Neural cell (in vitro differentiated cells): ENCODE data around the gene NPM1. TPM values are rescaled to one million over a fixed set of nuclear protein-coding genes. Genes with fewer than 3 reads are reported as not detected.

ENCODE experiments used
- H2AFZ ChIP-seq: fragments of 200-600, 300-800 bp; sonication (generic), shearing (Covaris generic); 2 replicates; pipeline ENCODE4 v1.6.0; 2014; ENCODE audit warnings: low read depth, mild to moderate bottlenecking, antibody characterized with exemption, low read length, moderate library complexity
- H3F3A ChIP-seq: fragments of 200-600 bp; shearing (Covaris generic); 2 replicates; pipeline ENCODE4 v1.6.1; 2016; ENCODE audit warnings: mild to moderate bottlenecking, moderate library complexity, mixed read lengths, antibody characterized with exemption, low read length; ENCODE audit not compliant: insufficient read depth, poor library complexity, severe bottlenecking
- H3K27ac ChIP-seq: fragments of 200-600, 300-800 bp; sonication (generic), shearing (Covaris generic); 2 replicates; pipeline ENCODE4 v1.5.1; 2014; ENCODE audit warnings: mild to moderate bottlenecking, low read length, moderate library complexity
- H3K27me3 ChIP-seq: fragments of 300-800, 200-600 bp; sonication (generic), shearing (Covaris generic); 2 replicates; pipeline ENCODE4 v1.6.0; 2014; ENCODE audit warnings: mild to moderate bottlenecking, low read depth, low read length, moderate library complexity; ENCODE audit not compliant: insufficient read depth
- H3K36me3 ChIP-seq: fragments of 300-800, 200-600 bp; sonication (generic), shearing (Covaris generic); 2 replicates; pipeline ENCODE4 v1.5.1; 2014; ENCODE audit warnings: mild to moderate bottlenecking, antibody characterized with exemption, low read length, moderate library complexity; ENCODE audit not compliant: insufficient read depth
- H3K4me2 ChIP-seq: fragments of 300-800, 200-600 bp; sonication (generic), shearing (Covaris generic); 2 replicates; pipeline ENCODE4 v1.6.0; 2014; ENCODE audit warnings: mild to moderate bottlenecking, low read length
- H3K4me3 ChIP-seq: fragments of 300-800, 200-600 bp; sonication (generic), shearing (Covaris generic); 2 replicates; pipeline ENCODE4 v1.5.1; 2014; ENCODE audit warnings: mild to moderate bottlenecking, low read length, moderate library complexity
- H3K79me2 ChIP-seq: fragments of 200-600 bp; shearing (Covaris generic); replicated peaks from 2 replicates; pipeline ENCODE4 v1.6.0; 2014; ENCODE audit warnings: mild to moderate bottlenecking, low read length, moderate library complexity; ENCODE audit not compliant: insufficient read depth
- H3K9ac ChIP-seq: fragments of 300-800, 200-600 bp; sonication (generic), shearing (Covaris generic); 2 replicates; pipeline ENCODE4 v1.6.1; 2016; ENCODE audit warnings: mild to moderate bottlenecking, low read length, mixed read lengths
- H3K9me2 ChIP-seq: fragments of 200-600 bp; shearing (Covaris generic); 2 replicates; pipeline ENCODE4 v1.6.1; 2016; ENCODE audit warnings: mild to moderate bottlenecking, low read length, mixed read lengths; ENCODE audit not compliant: insufficient read depth
- H3K9me3 ChIP-seq: fragments of 200-600, 300-800 bp; sonication (generic), shearing (Covaris generic); 2 replicates; pipeline ENCODE4 v1.6.1; 2016; ENCODE audit warnings: mild to moderate bottlenecking, mixed run types, low read length, moderate library complexity, mixed read lengths
- H4K20me1 ChIP-seq: fragments of 200-600 bp; shearing (Covaris generic); 2 replicates; pipeline ENCODE4 v1.6.1; 2016; ENCODE audit warnings: mild to moderate bottlenecking, mixed run types; ENCODE audit not compliant: insufficient read depth
- CTCF ChIP-seq: fragments of 450-650 bp; IDR thresholded peaks from 2 replicates; pipeline ENCODE4 v1.5.1; 2014; ENCODE audit warnings: antibody characterized with exemption, mild to moderate bottlenecking, moderate library complexity; ENCODE audit not compliant: poor library complexity, severe bottlenecking
- EP300 ChIP-seq: fragments of 450-650 bp; conservative IDR thresholded peaks from 2 replicates; pipeline ENCODE4 v1.6.1; 2014; ENCODE audit warnings: antibody characterized with exemption, mild to moderate bottlenecking, moderate library complexity; ENCODE audit not compliant: poor library complexity, severe bottlenecking
- EZH2 ChIP-seq: fragments of 200-600, 300-800 bp; shearing (Covaris generic), sonication (generic); IDR thresholded peaks from 2 replicates; pipeline ENCODE4 v1.6.1; 2014; ENCODE audit warnings: antibody characterized with exemption, low read length, borderline replicate concordance, mild to moderate bottlenecking; ENCODE audit not compliant: insufficient read depth, poor library complexity, severe bottlenecking
- MXI1 ChIP-seq: fragments of 450-650 bp; conservative IDR thresholded peaks from 2 replicates; pipeline ENCODE4 v1.6.1; 2014; ENCODE audit warnings: antibody characterized with exemption, mild to moderate bottlenecking; ENCODE audit not compliant: poor library complexity, severe bottlenecking
- POLR2AphosphoS5 ChIP-seq: IDR thresholded peaks from 2 replicates; pipeline ENCODE4 v1.6.1; 2012
- RAD21 ChIP-seq: fragments of 450-650 bp; conservative IDR thresholded peaks from 2 replicates; pipeline ENCODE4 v1.6.1; 2014; ENCODE audit warnings: antibody characterized with exemption, mild to moderate bottlenecking, moderate library complexity
- SMC3 ChIP-seq: fragments of 450-650 bp; conservative IDR thresholded peaks from 2 replicates; pipeline ENCODE4 v1.6.1; 2014; ENCODE audit warnings: antibody characterized with exemption, mild to moderate bottlenecking, moderate library complexity; ENCODE audit not compliant: poor library complexity
- TAF1 ChIP-seq: IDR thresholded peaks from 2 replicates; pipeline ENCODE4 v1.6.1; 2012; ENCODE audit warnings: low read depth
- polyA plus RNA-seq: library from polyadenylated mRNA; depleted of rRNA; stranded (reverse); fragments of >200 nt; gene quantifications from 2 replicates; pipeline ENCODE4 v1.2.3, GENCODE V29; 2014
- TF ChIP-seq, protein P1 (sequence below): IDR thresholded peaks from 2 replicates; pipeline ENCODE4 v1.6.1; 2012; ENCODE audit warnings: borderline replicate concordance

NPM1 gene
- polyA plus RNA-seq, 1 donor from 2014 or later, result 1,141 TPM

DNA sequence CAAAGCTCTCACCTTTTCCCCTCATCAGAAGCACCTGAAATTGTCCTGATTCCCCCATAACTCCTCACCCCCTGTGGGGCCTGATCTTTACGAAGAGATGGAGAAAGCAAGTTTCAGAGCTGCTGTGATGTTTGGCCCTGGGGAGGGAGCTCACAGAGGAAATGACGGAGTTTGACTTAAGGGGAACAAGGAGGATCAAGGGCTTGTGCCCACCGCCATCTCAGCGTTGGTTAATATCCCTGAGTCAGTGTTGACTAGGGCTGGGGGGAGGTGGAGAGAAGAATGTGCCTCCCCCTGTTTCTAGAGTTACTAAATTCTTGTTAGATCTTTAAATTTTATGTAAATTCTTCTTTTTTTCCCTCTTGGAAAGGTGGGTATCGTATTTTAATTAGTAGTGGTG is 59.6 kb downstream of the NPM1 start:
- no peak for TF ChIP-seq EP300
- no peak for TF ChIP-seq POLR2AphosphoS5
- TF ChIP-seq TAF1, result no peak
- Histone ChIP-seq H3K36me3 (no peaks in the 10 kb centered on the region), H3F3A (no peaks in the 10 kb centered on the region), H2AFZ (no peak overlapping the region), H3K27ac (no peak overlapping the region), H3K9me3 (no peaks in the 10 kb centered on the region), H3K4me3 (no peak overlapping the region), H3K4me2 (no peak overlapping the region), H3K9ac (no peak overlapping the region), H3K27me3 (peaks cover 4% of the 10 kb centered on the region), H4K20me1 (no peaks in the 10 kb centered on the region), H3K9me2 (no peaks in the 10 kb centered on the region), H3K79me2 (no peaks in the 10 kb centered on the region)

- Histone ChIP-seq H3K4me2 (no peak overlapping the region), H3K9ac (no peak overlapping the region), H3K79me2 (no peaks in the 10 kb centered on the region), H3K4me3 (no peak overlapping the region), H3K9me2 (no peaks in the 10 kb centered on the region), H2AFZ (no peak overlapping the region), H3K27me3 (peaks cover 4% of the 10 kb centered on the region), H3K36me3 (no peaks in the 10 kb centered on the region), H3F3A (no peaks in the 10 kb centered on the region), H4K20me1 (no peaks in the 10 kb centered on the region), H3K27ac (no peak overlapping the region), H3K9me3 (no peaks in the 10 kb centered on the region)
- no peak for TF ChIP-seq EP300
- TF ChIP-seq CTCF, result no peak
- TF ChIP-seq TAF1, result no peak
- no peak for TF ChIP-seq MXI1
- TF ChIP-seq EZH2, result no peak
- no peak for TF ChIP-seq RAD21
- TF ChIP-seq SMC3, result no peak
Measured at GRCh38 chr5:171449426-171449825, 61.8 kb downstream of the NPM1 start.

DNA sequence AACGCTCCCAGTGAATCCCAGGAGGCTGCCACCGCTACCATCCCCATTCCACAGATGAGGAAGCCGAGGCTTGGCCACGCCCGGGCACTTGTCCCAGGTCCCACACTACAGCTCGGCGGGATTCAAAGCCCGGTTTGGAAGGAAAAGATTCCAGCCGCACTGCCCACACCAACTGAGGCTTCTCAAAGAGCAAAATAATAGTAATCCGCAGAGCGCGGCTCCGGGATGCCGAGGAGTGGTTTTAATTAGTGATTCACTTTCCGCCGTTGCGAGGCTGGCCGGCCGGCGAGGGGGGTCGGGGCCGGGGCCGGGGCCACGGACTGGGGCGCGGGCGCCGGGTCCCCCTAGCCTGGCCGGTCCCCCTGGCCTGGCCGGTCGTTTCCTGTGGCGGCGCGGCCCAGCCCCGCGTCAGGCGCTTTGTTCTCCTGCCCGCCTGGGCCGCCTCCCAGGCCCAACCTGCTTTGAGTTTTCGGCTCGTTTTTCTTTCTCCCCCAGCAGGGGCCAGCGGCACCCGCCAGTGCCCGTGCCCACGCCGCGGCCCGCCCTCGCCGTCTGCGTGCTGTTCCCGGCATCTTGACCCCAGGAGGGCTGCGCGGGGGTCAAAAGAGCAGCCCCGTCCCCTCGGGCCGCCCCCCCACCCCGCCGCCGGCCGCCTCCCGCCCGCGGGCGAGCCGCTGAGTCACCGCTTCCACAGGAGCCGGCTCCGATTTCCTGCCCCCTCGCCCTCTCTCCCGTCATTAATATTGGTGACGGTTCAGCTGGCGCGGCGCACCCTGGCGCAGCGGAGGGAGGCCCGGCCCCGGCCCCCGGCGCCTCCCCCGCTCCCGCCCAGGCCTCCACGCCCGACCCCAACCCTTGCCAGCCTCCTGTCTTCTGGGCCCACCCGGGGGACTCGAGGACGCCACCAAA is 63.0 kb downstream of the NPM1 start:
- Histone ChIP-seq H4K20me1 (no peaks in the 10 kb centered on the region), H3K4me3 (no peak overlapping the region), H3K9ac (no peak overlapping the region), H3K9me3 (no peaks in the 10 kb centered on the region), H3K27ac (no peak overlapping the region), H3K4me2 (no peak overlapping the region), H2AFZ (no peak overlapping the region), H3F3A (no peaks in the 10 kb centered on the region), H3K79me2 (no peaks in the 10 kb centered on the region), H3K36me3 (no peaks in the 10 kb centered on the region), H3K27me3 (peaks cover 4% of the 10 kb centered on the region), H3K9me2 (no peaks in the 10 kb centered on the region)
- TF ChIP-seq TAF1 (no peak), POLR2AphosphoS5 (no peak), CTCF (no peak), EP300 (no peak), EZH2 (no peak), SMC3 (no peak), RAD21 (no peak), MXI1 (no peak)
- TF ChIP-seq, protein P1, sequence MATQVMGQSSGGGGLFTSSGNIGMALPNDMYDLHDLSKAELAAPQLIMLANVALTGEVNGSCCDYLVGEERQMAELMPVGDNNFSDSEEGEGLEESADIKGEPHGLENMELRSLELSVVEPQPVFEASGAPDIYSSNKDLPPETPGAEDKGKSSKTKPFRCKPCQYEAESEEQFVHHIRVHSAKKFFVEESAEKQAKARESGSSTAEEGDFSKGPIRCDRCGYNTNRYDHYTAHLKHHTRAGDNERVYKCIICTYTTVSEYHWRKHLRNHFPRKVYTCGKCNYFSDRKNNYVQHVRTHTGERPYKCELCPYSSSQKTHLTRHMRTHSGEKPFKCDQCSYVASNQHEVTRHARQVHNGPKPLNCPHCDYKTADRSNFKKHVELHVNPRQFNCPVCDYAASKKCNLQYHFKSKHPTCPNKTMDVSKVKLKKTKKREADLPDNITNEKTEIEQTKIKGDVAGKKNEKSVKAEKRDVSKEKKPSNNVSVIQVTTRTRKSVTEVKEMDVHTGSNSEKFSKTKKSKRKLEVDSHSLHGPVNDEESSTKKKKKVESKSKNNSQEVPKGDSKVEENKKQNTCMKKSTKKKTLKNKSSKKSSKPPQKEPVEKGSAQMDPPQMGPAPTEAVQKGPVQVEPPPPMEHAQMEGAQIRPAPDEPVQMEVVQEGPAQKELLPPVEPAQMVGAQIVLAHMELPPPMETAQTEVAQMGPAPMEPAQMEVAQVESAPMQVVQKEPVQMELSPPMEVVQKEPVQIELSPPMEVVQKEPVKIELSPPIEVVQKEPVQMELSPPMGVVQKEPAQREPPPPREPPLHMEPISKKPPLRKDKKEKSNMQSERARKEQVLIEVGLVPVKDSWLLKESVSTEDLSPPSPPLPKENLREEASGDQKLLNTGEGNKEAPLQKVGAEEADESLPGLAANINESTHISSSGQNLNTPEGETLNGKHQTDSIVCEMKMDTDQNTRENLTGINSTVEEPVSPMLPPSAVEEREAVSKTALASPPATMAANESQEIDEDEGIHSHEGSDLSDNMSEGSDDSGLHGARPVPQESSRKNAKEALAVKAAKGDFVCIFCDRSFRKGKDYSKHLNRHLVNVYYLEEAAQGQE, result no peak
